ENCODE results near the gene SLC17A4.

DNA sequence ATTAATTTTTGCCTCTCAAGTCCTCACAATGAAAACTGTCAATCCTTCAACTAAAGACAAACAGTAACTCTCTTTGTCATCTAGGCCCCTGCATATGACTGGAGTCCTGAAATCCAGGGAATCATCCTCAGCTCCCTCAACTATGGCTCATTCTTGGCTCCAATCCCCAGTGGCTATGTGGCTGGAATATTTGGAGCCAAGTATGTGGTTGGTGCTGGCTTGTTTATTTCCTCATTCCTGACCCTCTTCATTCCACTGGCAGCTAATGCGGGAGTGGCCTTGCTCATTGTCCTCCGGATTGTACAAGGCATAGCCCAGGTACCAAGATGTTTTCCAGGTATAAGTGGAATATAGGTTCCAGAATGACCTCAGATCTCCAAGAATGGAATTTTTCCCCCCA is 15.4 kb downstream of the SLC17A4 start:
- TF ChIP-seq, protein P1, sequence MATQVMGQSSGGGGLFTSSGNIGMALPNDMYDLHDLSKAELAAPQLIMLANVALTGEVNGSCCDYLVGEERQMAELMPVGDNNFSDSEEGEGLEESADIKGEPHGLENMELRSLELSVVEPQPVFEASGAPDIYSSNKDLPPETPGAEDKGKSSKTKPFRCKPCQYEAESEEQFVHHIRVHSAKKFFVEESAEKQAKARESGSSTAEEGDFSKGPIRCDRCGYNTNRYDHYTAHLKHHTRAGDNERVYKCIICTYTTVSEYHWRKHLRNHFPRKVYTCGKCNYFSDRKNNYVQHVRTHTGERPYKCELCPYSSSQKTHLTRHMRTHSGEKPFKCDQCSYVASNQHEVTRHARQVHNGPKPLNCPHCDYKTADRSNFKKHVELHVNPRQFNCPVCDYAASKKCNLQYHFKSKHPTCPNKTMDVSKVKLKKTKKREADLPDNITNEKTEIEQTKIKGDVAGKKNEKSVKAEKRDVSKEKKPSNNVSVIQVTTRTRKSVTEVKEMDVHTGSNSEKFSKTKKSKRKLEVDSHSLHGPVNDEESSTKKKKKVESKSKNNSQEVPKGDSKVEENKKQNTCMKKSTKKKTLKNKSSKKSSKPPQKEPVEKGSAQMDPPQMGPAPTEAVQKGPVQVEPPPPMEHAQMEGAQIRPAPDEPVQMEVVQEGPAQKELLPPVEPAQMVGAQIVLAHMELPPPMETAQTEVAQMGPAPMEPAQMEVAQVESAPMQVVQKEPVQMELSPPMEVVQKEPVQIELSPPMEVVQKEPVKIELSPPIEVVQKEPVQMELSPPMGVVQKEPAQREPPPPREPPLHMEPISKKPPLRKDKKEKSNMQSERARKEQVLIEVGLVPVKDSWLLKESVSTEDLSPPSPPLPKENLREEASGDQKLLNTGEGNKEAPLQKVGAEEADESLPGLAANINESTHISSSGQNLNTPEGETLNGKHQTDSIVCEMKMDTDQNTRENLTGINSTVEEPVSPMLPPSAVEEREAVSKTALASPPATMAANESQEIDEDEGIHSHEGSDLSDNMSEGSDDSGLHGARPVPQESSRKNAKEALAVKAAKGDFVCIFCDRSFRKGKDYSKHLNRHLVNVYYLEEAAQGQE (IDR thresholded peaks at IDR 0.05; ENCODE audit: insufficient read depth in 1 of 2, low read depth in 2 of 2, low read length in 2 of 2), result no peak
- TF ChIP-seq TAF1 (IDR thresholded peaks at IDR 0.05; ENCODE audit: borderline replicate concordance, insufficient read depth, low read length) (no peak), POLR2AphosphoS5 (IDR thresholded peaks at IDR 0.05; ENCODE audit: low read depth, low read length) (no peak)
